SK-N-SH (cell line): Measurements from ENCODE around the gene HOXA10. TPM values are rescaled to one million over a fixed set of nuclear protein-coding genes. Genes with fewer than 3 reads are reported as not detected.

Source experiments
- CTCF ChIA-PET: fragments of 300-600, 350-600 bp; formaldehyde crosslinking; extraction: SDS; loops from one replicate; lab custom pipeline; 2021; lab: Yijun Ruan, JAX
- POLR2A ChIA-PET: fragments of 350-600 bp; sonication (Branson Sonifier 250); formaldehyde crosslinking; extraction: SDS; loops from one replicate; lab custom pipeline; 2020; ENCODE audit warnings: antibody characterized with exemption, inconsistent platforms; lab: Yijun Ruan, JAX
- DNase-seq: peaks from one replicate; pipeline ENCODE4 v3.0.0; 2012
- H2AFZ ChIP-seq: fragments of 200-600 bp; sonication (generic); 2 replicates; pipeline ENCODE4 v1.8.1; 2016; ENCODE audit warnings: antibody characterized with exemption, mild to moderate bottlenecking, low read depth
- H3F3A ChIP-seq: fragments of 200-600 bp; sonication (generic); replicated peaks from 2 replicates; pipeline ENCODE3; 2016; ENCODE audit warnings: antibody characterized with exemption, mild to moderate bottlenecking; ENCODE audit not compliant: insufficient read depth
- H3K27ac ChIP-seq, 2 experiments: fragments of 200-500 bp in 1 of 2; fragments of 200-600 bp in 1 of 2; sonication (Bioruptor generic) in 1 of 2; sonication (generic), shearing (Covaris generic) in 1 of 2; 2 replicates each; pipeline versions ENCODE4 v1.5.1 to v1.6.1; 2014 to 2016; ENCODE audit warnings: low read depth in 2 of 2, inconsistent platforms in 1 of 2, low read length in 1 of 2, mild to moderate bottlenecking in 1 of 2, mixed read lengths in 1 of 2
- H3K27me3 ChIP-seq: fragments of 200-600 bp; sonication (generic), shearing (Covaris generic); 2 replicates; pipeline ENCODE4 v1.6.1; 2016; ENCODE audit warnings: mixed run types; ENCODE audit not compliant: insufficient read depth
- H3K36me3 ChIP-seq, 2 experiments: fragments of 200-500 bp in 1 of 2; fragments of 200-600 bp in 1 of 2; sonication (Bioruptor generic) in 1 of 2; sonication (generic) in 1 of 2; replicated peaks in 1 of 2; 2 replicates each; pipeline versions ENCODE3 to v1.5.1; 2014 to 2016; ENCODE audit warnings: low read length in 1 of 2, mild to moderate bottlenecking in 1 of 2; ENCODE audit not compliant: insufficient read depth in 2 of 2, control insufficient read depth in 1 of 2
- H3K4me1 ChIP-seq, 2 experiments: fragments of 200-500 bp in 1 of 2; fragments of 200-600 bp in 1 of 2; sonication (Bioruptor generic) in 1 of 2; sonication (generic), shearing (Covaris generic) in 1 of 2; 2 replicates each; pipeline versions ENCODE4 v1.5.1 to v1.6.1; 2014 to 2016; ENCODE audit warnings: low read depth in 1 of 2, low read length in 1 of 2, mixed run types in 1 of 2; ENCODE audit not compliant: insufficient read depth in 2 of 2, control insufficient read depth in 1 of 2
- H3K4me2 ChIP-seq: fragments of 200-600 bp; sonication (generic), shearing (Covaris generic); 2 replicates; pipeline ENCODE4 v1.6.1; 2017; ENCODE audit warnings: mixed run types
- H3K4me3 ChIP-seq, 2 experiments: fragments of 200-500 bp in 1 of 2; fragments of 200-600 bp in 1 of 2; sonication (Bioruptor generic) in 1 of 2; sonication (generic), shearing (Covaris generic) in 1 of 2; 2 replicates each; pipeline versions ENCODE4 v1.5.1 to v1.8.1; 2014 to 2016; ENCODE audit warnings: low read depth in 2 of 2, inconsistent platforms in 1 of 2, low read length in 1 of 2, mild to moderate bottlenecking in 1 of 2, mixed read lengths in 1 of 2, moderate library complexity in 1 of 2
- H3K79me2 ChIP-seq: fragments of 200-600 bp; sonication (generic); 2 replicates; pipeline ENCODE4 v1.8.1; 2017; ENCODE audit warnings: mild to moderate bottlenecking; ENCODE audit not compliant: insufficient read depth
- H3K9ac ChIP-seq: fragments of 200-600 bp; sonication (generic); 2 replicates; pipeline ENCODE4 v1.6.1; 2017; ENCODE audit warnings: mixed run types
- H3K9me2 ChIP-seq: fragments of 200-600 bp; sonication (generic); 2 replicates; pipeline ENCODE4 v1.6.1; 2017; ENCODE audit warnings: mixed run types
- H3K9me3 ChIP-seq: fragments of 200-600 bp; sonication (generic); 2 replicates; pipeline ENCODE4 v1.6.1; 2017; ENCODE audit warnings: mixed run types, mild to moderate bottlenecking, moderate library complexity
- H4K20me1 ChIP-seq: fragments of 200-600 bp; sonication (generic); 2 replicates; pipeline ENCODE4 v1.6.1; 2017; ENCODE audit warnings: mild to moderate bottlenecking, mixed run types; ENCODE audit not compliant: insufficient read depth
- EZH2phosphoT487 ChIP-seq: fragments of 200-600 bp; sonication (generic); IDR thresholded peaks from 2 replicates; pipeline ENCODE4 v1.6.1; 2017; ENCODE audit warnings: low read depth, mixed run types, mild to moderate bottlenecking, antibody characterized with exemption, moderate library complexity, borderline replicate concordance
- FOXJ3 ChIP-seq: sonication (generic); formaldehyde crosslinking; IDR thresholded peaks from 2 replicates; pipeline ENCODE4 v1.5.1; 2020; ENCODE audit warnings: mild to moderate bottlenecking, missing genetic modification reagents
- GABPA ChIP-seq: IDR thresholded peaks from 2 replicates; pipeline ENCODE4 v1.4.0; 2012; ENCODE audit warnings: low read depth, mild to moderate bottlenecking
- JUND ChIP-seq: IDR thresholded peaks from 2 replicates; pipeline ENCODE4 v1.4.0; 2012
- MEF2A ChIP-seq: IDR thresholded peaks from 2 replicates; pipeline ENCODE4 v1.4.0; 2012; ENCODE audit warnings: low read depth, borderline replicate concordance
- RAD21 ChIP-seq: IDR thresholded peaks from 2 replicates; pipeline ENCODE4 v1.6.1; 2012; ENCODE audit warnings: mild to moderate bottlenecking, low read length
- RXRA ChIP-seq: IDR thresholded peaks from 2 replicates; pipeline ENCODE4 v1.4.0; 2012; ENCODE audit warnings: low read depth, mild to moderate bottlenecking, borderline replicate concordance
- WGBS: methylation state at CpG from one replicate; pipeline ENCODE4 v1.1.6; 2017; ENCODE audit warnings: low lambda C conversion rate; 5-methylcytosine and 5-hydroxymethylcytosine counted together
- polyA plus RNA-seq, 3 experiments: library from polyadenylated mRNA; depleted of rRNA; stranded (reverse); fragments of >200 nt; gene quantifications; 2 replicates each; pipeline ENCODE4 v1.2.3, GENCODE V29; 2012
- TF ChIP-seq, protein P1 (sequence below): fragments of 150-350 bp; IDR thresholded peaks from 2 replicates; pipeline ENCODE4 v1.6.1; 2017; ENCODE audit warnings: antibody characterized with exemption, low read length, low read depth, borderline replicate concordance
- TF ChIP-seq, protein P2 (sequence below): fragments of 200-600 bp; sonication (generic); IDR thresholded peaks from 2 replicates; pipeline ENCODE4 v1.6.1; 2017; ENCODE audit warnings: antibody characterized with exemption, mild to moderate bottlenecking, moderate library complexity

Gene HOXA10
- polyA plus RNA-seq, 1 of the 3 experiments (the other 2 are of a cell fraction), result not detected

DNA sequence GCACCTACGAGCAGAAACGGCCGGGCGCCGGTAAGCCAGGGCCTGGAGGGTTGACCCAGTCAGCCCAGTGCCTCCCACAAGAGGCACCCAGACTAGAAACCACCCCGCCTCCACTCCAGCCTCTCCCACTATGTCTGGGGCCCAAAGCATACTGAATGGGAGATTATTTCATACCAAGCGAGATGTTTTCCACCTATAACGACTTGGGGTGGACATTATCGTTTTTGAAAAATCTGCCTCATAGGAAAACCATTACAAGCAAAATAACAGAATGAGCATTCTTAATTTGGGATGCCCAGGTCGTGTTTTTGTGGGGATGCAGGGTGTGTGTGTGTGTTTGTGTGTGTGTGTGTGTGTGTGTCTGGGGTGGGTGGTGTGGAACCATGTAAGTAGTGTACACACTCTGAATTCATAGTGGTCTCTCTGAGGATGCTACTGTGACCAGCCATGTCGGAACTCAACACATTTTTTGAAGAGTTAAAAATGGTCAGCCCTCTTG lies 28.2 kb downstream of the HOXA10 start:
- H4K20me1 ChIP-seq, result no peaks in the 10 kb centered on the region
- POLR2A ChIA-PET, result no interaction called here

DNA sequence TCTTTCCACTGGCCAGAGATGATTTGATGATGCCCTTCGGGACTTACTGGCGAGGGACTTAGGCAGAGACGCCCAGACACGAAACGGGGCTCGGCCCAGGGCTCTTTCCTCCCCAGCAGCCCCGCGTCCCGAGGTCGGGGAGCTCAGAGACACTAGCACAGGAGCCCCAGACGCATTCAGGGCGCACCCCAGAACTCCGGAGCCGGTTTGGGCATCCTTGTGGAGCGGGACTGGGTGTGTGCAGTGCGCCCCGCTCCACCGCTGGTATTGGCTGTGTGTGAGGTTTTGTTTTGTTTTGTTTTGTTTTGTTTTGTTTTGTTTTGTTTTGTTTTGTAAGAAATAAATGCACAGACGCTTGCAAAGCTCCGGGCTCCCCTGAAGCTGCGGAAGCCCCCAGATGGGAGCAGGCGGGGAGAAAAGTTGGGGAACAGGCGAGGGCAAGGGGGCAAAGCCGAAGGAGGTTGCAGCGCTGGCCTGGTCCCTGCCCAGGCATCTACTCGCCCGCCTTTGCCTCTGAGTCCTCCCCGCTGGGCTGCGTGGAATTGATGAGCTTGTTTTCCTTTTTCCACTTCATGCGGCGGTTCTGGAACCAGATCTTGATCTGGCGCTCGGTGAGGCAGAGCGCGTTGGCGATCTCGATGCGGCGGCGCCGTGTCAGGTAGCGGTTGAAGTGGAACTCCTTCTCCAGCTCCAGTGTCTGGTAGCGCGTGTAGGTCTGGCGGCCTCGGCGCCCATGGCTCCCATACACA lies 28.8 kb downstream of the HOXA10 start:
- no peak overlapping the region for H3K4me3 ChIP-seq
- CTCF ChIA-PET, result interaction anchor here (0.8 to 10.9 kb wide), 10 partner anchors 13 to 444 kb away, joined by 3 to 270 read pairs (median 10); partner anchors contain the start of genes HOXA11, HOXA4 and HOXA7
- no peaks in the 10 kb centered on the region for H3K9me3 ChIP-seq
- peaks cover 11 to 12% of the 10 kb centered on the region in 2 experiments; a peak in 1 of 4 replicates for H3K4me1 ChIP-seq
- peaks cover 100% of the 10 kb centered on the region for H3K27me3 ChIP-seq
- TF ChIP-seq EZH2phosphoT487 (peak; percentile 95), GABPA (no peak)
- TF ChIP-seq, protein P1, sequence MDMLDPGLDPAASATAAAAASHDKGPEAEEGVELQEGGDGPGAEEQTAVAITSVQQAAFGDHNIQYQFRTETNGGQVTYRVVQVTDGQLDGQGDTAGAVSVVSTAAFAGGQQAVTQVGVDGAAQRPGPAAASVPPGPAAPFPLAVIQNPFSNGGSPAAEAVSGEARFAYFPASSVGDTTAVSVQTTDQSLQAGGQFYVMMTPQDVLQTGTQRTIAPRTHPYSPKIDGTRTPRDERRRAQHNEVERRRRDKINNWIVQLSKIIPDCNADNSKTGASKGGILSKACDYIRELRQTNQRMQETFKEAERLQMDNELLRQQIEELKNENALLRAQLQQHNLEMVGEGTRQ, result no peak
- H3K4me2 ChIP-seq, result no peak overlapping the region
- DNase-seq, result peak; percentile 45
- no peaks in the 10 kb centered on the region for H3K9me2 ChIP-seq
- no peaks in the 10 kb centered on the region for H3F3A ChIP-seq
- H4K20me1 ChIP-seq, result no peaks in the 10 kb centered on the region
- H3K27ac ChIP-seq, result no peak overlapping the region
- POLR2A ChIA-PET, result no interaction called here
- 0 out of 2 replicates have a peak overlapping the region, but pooled peaks have one; percentile 29 for H2AFZ ChIP-seq
- no peaks in the 10 kb centered on the region for H3K79me2 ChIP-seq
- H3K36me3 ChIP-seq, result no peaks in the 10 kb centered on the region
- 23% methylated on average over 43 of the region's 47 CpGs for WGBS
- no peak overlapping the region for H3K9ac ChIP-seq

More for the DNA sequence above, 28.2 kb downstream of the HOXA10 start:
- 27% methylated on average over 7 of the region's 11 CpGs for WGBS
- no peaks in the 10 kb centered on the region for H3K9me3 ChIP-seq
- DNase-seq, result peak; percentile 39
- CTCF ChIA-PET, result interaction anchor here (3.1 to 10.9 kb wide), 3 partner anchors 13 to 292 kb away, joined by 29 to 270 read pairs (median 29); partner anchors contain the start of gene HOXA7
- no peaks in the 10 kb centered on the region for H3K9me2 ChIP-seq
- no peak overlapping the region for H3K9ac ChIP-seq
- no peak overlapping the region for H2AFZ ChIP-seq
- H3K27ac ChIP-seq, result no peak overlapping the region
- no peaks in the 10 kb centered on the region for H3K36me3 ChIP-seq
- peaks cover 12 to 16% of the 10 kb centered on the region in 2 experiments; a peak in 1 of 4 replicates for H3K4me1 ChIP-seq
- no peak for TF ChIP-seq MEF2A
- TF ChIP-seq RXRA, result no peak
- TF ChIP-seq JUND, result no peak
- no peak for TF ChIP-seq RAD21
- TF ChIP-seq, protein P2, sequence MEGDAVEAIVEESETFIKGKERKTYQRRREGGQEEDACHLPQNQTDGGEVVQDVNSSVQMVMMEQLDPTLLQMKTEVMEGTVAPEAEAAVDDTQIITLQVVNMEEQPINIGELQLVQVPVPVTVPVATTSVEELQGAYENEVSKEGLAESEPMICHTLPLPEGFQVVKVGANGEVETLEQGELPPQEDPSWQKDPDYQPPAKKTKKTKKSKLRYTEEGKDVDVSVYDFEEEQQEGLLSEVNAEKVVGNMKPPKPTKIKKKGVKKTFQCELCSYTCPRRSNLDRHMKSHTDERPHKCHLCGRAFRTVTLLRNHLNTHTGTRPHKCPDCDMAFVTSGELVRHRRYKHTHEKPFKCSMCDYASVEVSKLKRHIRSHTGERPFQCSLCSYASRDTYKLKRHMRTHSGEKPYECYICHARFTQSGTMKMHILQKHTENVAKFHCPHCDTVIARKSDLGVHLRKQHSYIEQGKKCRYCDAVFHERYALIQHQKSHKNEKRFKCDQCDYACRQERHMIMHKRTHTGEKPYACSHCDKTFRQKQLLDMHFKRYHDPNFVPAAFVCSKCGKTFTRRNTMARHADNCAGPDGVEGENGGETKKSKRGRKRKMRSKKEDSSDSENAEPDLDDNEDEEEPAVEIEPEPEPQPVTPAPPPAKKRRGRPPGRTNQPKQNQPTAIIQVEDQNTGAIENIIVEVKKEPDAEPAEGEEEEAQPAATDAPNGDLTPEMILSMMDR, result no peak
- no peak for TF ChIP-seq FOXJ3 (CRISPR knock-in tag)
- H3K4me3 ChIP-seq, result no peak overlapping the region
- H3K4me2 ChIP-seq, result no peak overlapping the region
- H3K27me3 ChIP-seq, result peaks cover 100% of the 10 kb centered on the region
- no peaks in the 10 kb centered on the region for H3F3A ChIP-seq
- no peaks in the 10 kb centered on the region for H3K79me2 ChIP-seq
